ENCODE data around the gene ITSN1. TPM values are rescaled to one million over a fixed set of nuclear protein-coding genes. Genes with fewer than 3 reads are reported as not detected.

Gene ITSN1
- total RNA-seq, 1 donor from 2014 or later: 44.0 TPM

DNA sequence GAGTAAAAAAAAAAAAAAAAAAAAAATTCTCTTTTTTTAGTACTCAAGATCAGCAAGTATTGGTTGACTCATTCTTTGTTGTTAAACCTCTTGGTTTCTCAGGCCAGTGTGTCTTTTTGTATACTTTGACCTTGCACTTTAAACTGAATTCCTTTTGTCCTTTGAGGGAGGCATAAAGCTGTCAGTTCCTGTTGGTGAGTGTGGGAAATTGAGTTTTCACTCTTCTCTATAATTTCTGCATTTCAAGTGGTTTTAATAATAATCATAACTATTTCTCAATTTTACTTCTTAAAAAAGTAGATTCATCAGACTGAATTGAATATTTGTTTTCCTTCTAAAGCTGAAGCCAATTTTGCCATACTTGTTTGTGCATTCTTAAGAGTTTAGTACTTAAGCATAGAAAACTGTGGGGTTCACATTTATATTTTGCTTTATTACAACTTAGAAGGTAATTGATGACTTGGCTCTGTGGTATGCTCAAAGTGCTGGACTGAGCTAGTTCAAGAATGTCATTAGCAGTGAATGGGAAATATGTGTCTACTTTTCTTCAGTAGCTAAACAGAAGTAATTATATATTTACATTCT is 43.4 kb downstream of the ITSN1 start:
- Mint-ChIP-seq H3K27ac (ENCODE audit: unreplicated experiment) (peak overlapping the region; percentile 64), H3K4me1 (ENCODE audit: unreplicated experiment) (peaks cover 63% of the 10 kb centered on the region), H3K27me3 (ENCODE audit: unreplicated experiment) (no peaks in the 10 kb centered on the region), H3K4me3 (ENCODE audit: unreplicated experiment) (no peak overlapping the region), H3K36me3 (ENCODE audit: unreplicated experiment) (peaks cover 4% of the 10 kb centered on the region), H3K9me3 (ENCODE audit: unreplicated experiment) (no peaks in the 10 kb centered on the region)
- TF ChIP-seq, protein P1, sequence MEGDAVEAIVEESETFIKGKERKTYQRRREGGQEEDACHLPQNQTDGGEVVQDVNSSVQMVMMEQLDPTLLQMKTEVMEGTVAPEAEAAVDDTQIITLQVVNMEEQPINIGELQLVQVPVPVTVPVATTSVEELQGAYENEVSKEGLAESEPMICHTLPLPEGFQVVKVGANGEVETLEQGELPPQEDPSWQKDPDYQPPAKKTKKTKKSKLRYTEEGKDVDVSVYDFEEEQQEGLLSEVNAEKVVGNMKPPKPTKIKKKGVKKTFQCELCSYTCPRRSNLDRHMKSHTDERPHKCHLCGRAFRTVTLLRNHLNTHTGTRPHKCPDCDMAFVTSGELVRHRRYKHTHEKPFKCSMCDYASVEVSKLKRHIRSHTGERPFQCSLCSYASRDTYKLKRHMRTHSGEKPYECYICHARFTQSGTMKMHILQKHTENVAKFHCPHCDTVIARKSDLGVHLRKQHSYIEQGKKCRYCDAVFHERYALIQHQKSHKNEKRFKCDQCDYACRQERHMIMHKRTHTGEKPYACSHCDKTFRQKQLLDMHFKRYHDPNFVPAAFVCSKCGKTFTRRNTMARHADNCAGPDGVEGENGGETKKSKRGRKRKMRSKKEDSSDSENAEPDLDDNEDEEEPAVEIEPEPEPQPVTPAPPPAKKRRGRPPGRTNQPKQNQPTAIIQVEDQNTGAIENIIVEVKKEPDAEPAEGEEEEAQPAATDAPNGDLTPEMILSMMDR (IDR thresholded peaks at IDR 0.05): no peak
- DNase-seq (ENCODE audit: extremely low spot score, unreplicated experiment): no peak

DNA sequence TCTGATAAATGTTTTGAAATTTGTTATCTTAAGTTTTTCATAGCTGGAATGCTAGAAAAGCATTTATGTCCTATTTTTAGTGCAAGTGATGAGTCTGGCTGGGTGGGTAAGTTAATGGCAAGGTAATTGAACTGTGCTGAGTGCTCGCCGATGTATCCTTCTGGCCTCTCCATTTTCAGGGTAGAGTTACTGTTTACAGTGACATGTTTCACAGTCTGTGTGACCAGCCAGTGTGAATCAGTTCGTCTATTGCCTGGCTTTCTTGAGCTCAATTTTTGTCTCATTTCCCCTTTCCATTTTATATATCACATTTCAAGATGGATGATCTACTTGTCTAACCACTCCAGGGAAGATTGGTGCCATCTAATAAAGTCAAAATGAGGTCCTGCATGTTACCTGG is 44.1 kb downstream of the ITSN1 start:
- H3K27me3 Mint-ChIP-seq (ENCODE audit: unreplicated experiment): no peaks in the 10 kb centered on the region
- no peak overlapping the region for H3K4me3 Mint-ChIP-seq (ENCODE audit: unreplicated experiment)
- H3K9me3 Mint-ChIP-seq (ENCODE audit: unreplicated experiment): no peaks in the 10 kb centered on the region
- peak overlapping the region; percentile 64 for H3K27ac Mint-ChIP-seq (ENCODE audit: unreplicated experiment)
- TF ChIP-seq, protein P1 (IDR thresholded peaks at IDR 0.05): no peak
- peaks cover 63% of the 10 kb centered on the region for H3K4me1 Mint-ChIP-seq (ENCODE audit: unreplicated experiment)
- DNase-seq (ENCODE audit: extremely low spot score, unreplicated experiment): no peak
- H3K36me3 Mint-ChIP-seq (ENCODE audit: unreplicated experiment): no peaks in the 10 kb centered on the region

DNA sequence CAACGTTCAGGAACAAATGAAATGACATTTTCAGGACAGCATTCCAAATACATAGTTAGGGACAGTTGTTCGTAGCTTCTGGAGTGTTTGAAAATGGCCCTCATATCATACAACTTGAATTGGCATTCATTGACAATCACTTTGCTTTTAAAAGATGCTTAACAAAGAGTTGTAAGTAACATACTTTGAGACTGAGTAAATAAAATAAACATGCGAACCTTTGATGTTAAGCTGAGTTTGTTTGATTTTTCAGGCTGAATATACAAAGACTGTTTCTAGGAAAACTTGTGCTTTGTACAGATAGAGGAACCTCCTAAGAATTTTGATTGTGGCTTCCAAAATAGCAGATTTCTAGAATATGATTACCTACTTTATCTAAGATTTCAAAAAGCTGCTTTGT is 45.3 kb downstream of the ITSN1 start:
- H3K27ac Mint-ChIP-seq (ENCODE audit: unreplicated experiment): no peak overlapping the region
- TF ChIP-seq, protein P1 (IDR thresholded peaks at IDR 0.05): no peak
- no peaks in the 10 kb centered on the region for H3K27me3 Mint-ChIP-seq (ENCODE audit: unreplicated experiment)
- DNase-seq (ENCODE audit: extremely low spot score, unreplicated experiment): no peak
- no peak overlapping the region for H3K4me3 Mint-ChIP-seq (ENCODE audit: unreplicated experiment)
- peaks cover 72% of the 10 kb centered on the region for H3K4me1 Mint-ChIP-seq (ENCODE audit: unreplicated experiment)
- H3K9me3 Mint-ChIP-seq (ENCODE audit: unreplicated experiment): no peaks in the 10 kb centered on the region
- no peaks in the 10 kb centered on the region for H3K36me3 Mint-ChIP-seq (ENCODE audit: unreplicated experiment)

DNA sequence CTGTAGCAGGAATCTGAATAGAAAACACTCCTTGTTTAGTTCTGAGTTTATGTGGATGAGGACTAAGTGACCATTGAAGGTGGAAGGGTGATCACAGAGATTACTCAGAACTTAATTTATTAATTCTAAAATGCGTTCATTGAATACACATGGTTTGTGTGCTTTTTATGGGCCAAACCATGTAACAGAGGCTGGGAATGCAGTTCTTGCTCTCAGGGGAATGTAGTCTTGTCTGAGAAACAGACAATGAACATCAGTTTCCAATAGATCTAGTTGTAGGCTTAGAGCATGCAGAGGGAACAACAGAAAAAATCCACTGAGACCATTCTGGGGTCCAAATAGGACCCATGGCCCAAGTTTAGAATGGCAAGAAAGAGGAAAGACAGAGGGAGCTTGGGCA is 46.1 kb downstream of the ITSN1 start:
- H3K4me3 Mint-ChIP-seq (ENCODE audit: unreplicated experiment): no peak overlapping the region
- DNase-seq (ENCODE audit: extremely low spot score, unreplicated experiment): no peak
- peaks cover 72% of the 10 kb centered on the region for H3K4me1 Mint-ChIP-seq (ENCODE audit: unreplicated experiment)
- no peaks in the 10 kb centered on the region for H3K36me3 Mint-ChIP-seq (ENCODE audit: unreplicated experiment)
- no peak overlapping the region for H3K27ac Mint-ChIP-seq (ENCODE audit: unreplicated experiment)
- H3K9me3 Mint-ChIP-seq (ENCODE audit: unreplicated experiment): no peaks in the 10 kb centered on the region
- H3K27me3 Mint-ChIP-seq (ENCODE audit: unreplicated experiment): no peaks in the 10 kb centered on the region
- TF ChIP-seq, protein P1 (IDR thresholded peaks at IDR 0.05): no peak

DNA sequence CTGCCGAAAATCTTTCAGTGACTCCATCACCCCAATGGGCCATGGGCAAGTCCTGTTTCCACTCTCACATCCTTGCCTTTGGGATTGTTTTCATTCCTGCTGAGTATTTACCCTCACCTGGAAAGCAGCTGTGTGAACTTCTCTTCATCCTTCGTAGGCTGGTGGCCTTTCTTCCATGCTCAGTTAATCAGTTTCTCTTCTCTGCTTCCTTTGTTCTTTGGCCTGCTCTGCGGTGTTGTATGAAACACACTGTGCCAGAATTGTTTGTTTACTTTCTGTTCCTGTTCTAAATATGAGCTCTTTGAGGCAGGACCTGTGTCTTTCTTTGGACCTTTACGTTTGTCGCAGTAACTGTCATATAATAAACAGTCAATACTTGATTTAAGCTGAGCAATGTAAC is 48.6 kb downstream of the ITSN1 start:
- no peak overlapping the region for H3K4me3 Mint-ChIP-seq (ENCODE audit: unreplicated experiment)
- H3K9me3 Mint-ChIP-seq (ENCODE audit: unreplicated experiment): no peaks in the 10 kb centered on the region
- H3K36me3 Mint-ChIP-seq (ENCODE audit: unreplicated experiment): no peaks in the 10 kb centered on the region
- H3K27me3 Mint-ChIP-seq (ENCODE audit: unreplicated experiment): no peaks in the 10 kb centered on the region
- H3K4me1 Mint-ChIP-seq (ENCODE audit: unreplicated experiment): peaks cover 49% of the 10 kb centered on the region
- TF ChIP-seq, protein P1 (IDR thresholded peaks at IDR 0.05): no peak
- no peak for DNase-seq (ENCODE audit: extremely low spot score, unreplicated experiment)
- no peak overlapping the region for H3K27ac Mint-ChIP-seq (ENCODE audit: unreplicated experiment)

Measured in osteocyte (in vitro differentiated cells).